ENCODE data around the gene PXYLP1.

PXYLP1 gene

GRCh38 chr3:141234283-141234682, 2.7 kb downstream of the PXYLP1 start:
- Histone ChIP-seq H2AFZ (ENCODE audit: low read depth, low read length) (no peak overlapping the region), H3K4me1 (ENCODE audit: insufficient read depth, low read length) (peaks cover 20% of the 10 kb centered on the region), H3K36me3 (ENCODE audit: insufficient read depth, low read length) (peaks cover 36% of the 10 kb centered on the region), H3K27me3 (ENCODE audit: insufficient read depth, low read length) (no peaks in the 10 kb centered on the region), H3K4me3 (ENCODE audit: low read length) (no peak overlapping the region), H3K9me3 (ENCODE audit: low read length) (peaks cover 4% of the 10 kb centered on the region)

DNA sequence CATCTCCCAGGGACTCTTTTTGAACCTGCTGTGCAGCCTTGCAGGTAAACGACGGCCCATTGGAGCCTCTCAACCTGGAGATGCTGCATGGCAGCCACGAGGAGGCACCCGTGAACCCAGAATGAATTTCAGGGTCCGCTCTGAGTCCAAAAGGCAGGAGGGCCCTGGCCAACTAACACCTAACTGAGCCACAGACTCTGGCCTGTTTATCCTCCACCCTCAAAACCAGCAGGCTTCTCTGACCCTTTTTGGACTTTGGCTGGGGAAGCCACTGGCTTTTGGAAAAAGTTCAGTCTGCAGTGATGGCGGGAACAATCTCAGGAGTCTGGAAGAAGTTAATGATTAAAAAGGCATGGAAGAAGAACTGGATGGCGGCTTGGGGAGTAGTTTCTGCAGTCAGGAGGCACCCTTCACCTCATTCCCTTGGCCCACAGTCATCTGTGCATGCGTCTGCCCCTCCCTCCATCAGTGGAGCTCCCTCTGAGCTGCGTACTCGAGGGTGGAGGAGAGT, 4.1 kb downstream of the PXYLP1 start:
- Histone ChIP-seq H3K36me3 (ENCODE audit: insufficient read depth, low read length) (peaks cover 36% of the 10 kb centered on the region), H3K27me3 (ENCODE audit: insufficient read depth, low read length) (no peaks in the 10 kb centered on the region), H2AFZ (ENCODE audit: low read depth, low read length) (no peak overlapping the region), H3K9me3 (ENCODE audit: low read length) (peaks cover 4% of the 10 kb centered on the region), H3K4me3 (ENCODE audit: low read length) (no peak overlapping the region), H3K4me1 (ENCODE audit: insufficient read depth, low read length) (peaks cover 14% of the 10 kb centered on the region)

DNA sequence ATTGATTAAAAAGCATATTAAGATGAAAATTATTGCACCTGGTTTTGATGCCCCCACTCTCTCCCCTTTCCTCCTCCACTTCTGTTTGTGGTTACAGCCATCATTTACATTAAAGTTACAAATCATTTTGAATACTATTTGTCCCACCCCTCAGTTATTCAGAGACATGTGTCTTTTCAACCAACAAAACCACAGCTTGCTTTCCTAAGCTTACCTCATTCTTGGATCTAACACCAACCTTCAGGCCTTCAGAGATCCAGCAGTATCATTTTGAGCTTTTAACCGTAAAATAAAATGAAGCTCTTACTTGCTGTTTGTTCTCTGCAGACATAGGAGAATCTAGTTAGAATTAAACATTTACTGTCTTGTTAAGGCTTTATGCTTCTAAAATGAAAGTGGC, 4.7 kb downstream of the PXYLP1 start:
- Histone ChIP-seq H3K27me3 (ENCODE audit: insufficient read depth, low read length) (no peaks in the 10 kb centered on the region), H2AFZ (ENCODE audit: low read depth, low read length) (no peak overlapping the region), H3K36me3 (ENCODE audit: insufficient read depth, low read length) (peaks cover 36% of the 10 kb centered on the region), H3K4me1 (ENCODE audit: insufficient read depth, low read length) (peaks cover 8% of the 10 kb centered on the region), H3K4me3 (ENCODE audit: low read length) (no peak overlapping the region), H3K9me3 (ENCODE audit: low read length) (peaks cover 5% of the 10 kb centered on the region)

DNA sequence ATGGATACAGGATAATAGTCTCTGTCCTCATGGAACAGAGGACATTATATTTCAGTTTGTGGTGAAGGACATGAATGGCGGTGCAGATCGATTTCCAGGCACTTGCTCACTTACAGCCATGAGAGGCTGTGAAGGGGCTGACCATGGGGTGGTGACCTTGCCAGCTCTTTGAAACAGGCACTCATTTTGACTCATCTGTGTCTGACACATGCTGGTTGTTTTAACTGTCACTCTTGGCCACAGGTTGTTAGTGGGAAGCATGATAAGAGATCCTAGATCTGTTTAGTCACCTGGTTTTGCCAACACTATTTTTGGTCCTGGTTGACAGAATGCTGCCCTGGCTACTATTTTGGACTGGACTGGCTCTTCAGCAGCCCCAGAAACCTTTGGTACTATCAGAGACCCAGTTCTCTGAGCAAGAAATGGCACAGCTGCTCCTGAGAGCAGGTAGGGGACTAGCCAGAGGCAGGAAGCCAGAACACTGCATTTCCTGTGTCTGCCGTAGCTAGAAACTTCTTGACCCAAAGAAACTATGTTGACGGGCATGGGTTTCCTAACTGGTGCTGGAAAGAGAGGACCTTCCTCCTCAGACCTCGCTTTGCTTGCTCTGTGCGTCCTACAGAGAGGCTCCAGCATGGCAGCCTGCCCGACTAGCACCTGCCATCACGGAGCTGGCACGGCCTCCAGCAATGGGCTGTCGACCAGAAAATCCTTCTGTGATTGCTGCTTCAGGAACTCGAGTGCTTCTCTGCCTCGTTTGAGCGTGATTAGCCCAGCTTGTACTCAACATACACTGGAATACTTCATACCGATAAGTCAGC, 6.3 kb downstream of the PXYLP1 start:
- Histone ChIP-seq H3K27me3 (ENCODE audit: insufficient read depth, low read length) (no peaks in the 10 kb centered on the region), H2AFZ (ENCODE audit: low read depth, low read length) (no peak overlapping the region), H3K36me3 (ENCODE audit: insufficient read depth, low read length) (peaks cover 36% of the 10 kb centered on the region), H3K4me1 (ENCODE audit: insufficient read depth, low read length) (peaks cover 1% of the 10 kb centered on the region), H3K4me3 (ENCODE audit: low read length) (no peak overlapping the region), H3K9me3 (ENCODE audit: low read length) (peaks cover 5% of the 10 kb centered on the region)

GRCh38 chr3:141239511-141240281, 8.1 kb downstream of the PXYLP1 start:
- Histone ChIP-seq H3K36me3 (ENCODE audit: insufficient read depth, low read length) (peaks cover 32% of the 10 kb centered on the region), H3K27me3 (ENCODE audit: insufficient read depth, low read length) (no peaks in the 10 kb centered on the region), H3K9me3 (ENCODE audit: low read length) (peaks cover 5% of the 10 kb centered on the region), H3K4me3 (ENCODE audit: low read length) (no peak overlapping the region), H2AFZ (ENCODE audit: low read depth, low read length) (no peak overlapping the region), H3K4me1 (ENCODE audit: insufficient read depth, low read length) (no peaks in the 10 kb centered on the region)

- H3K4me1 ChIP-seq (ENCODE audit: insufficient read depth, low read length): no peaks in the 10 kb centered on the region
- peaks cover 26% of the 10 kb centered on the region for H3K36me3 ChIP-seq (ENCODE audit: insufficient read depth, low read length)
- no peak overlapping the region for H2AFZ ChIP-seq (ENCODE audit: low read depth, low read length)
- H3K9me3 ChIP-seq (ENCODE audit: low read length): peaks cover 5% of the 10 kb centered on the region
- H3K4me3 ChIP-seq (ENCODE audit: low read length): no peak overlapping the region
- no peaks in the 10 kb centered on the region for H3K27me3 ChIP-seq (ENCODE audit: insufficient read depth, low read length)
These were observed 8.7 kb downstream of the PXYLP1 start for GRCh38 chr3:141240286-141240685.

- Histone ChIP-seq H2AFZ (ENCODE audit: low read depth, low read length) (no peak overlapping the region), H3K4me3 (ENCODE audit: low read length) (no peak overlapping the region), H3K4me1 (ENCODE audit: insufficient read depth, low read length) (no peaks in the 10 kb centered on the region), H3K36me3 (ENCODE audit: insufficient read depth, low read length) (peaks cover 19% of the 10 kb centered on the region), H3K9me3 (ENCODE audit: low read length) (peaks cover 5% of the 10 kb centered on the region), H3K27me3 (ENCODE audit: insufficient read depth, low read length) (no peaks in the 10 kb centered on the region)
These were observed 9.3 kb downstream of the PXYLP1 start for GRCh38 chr3:141240687-141241615.

- Histone ChIP-seq H3K27me3 (ENCODE audit: insufficient read depth, low read length) (no peaks in the 10 kb centered on the region), H2AFZ (ENCODE audit: low read depth, low read length) (no peak overlapping the region), H3K4me1 (ENCODE audit: insufficient read depth, low read length) (no peaks in the 10 kb centered on the region), H3K4me3 (ENCODE audit: low read length) (no peak overlapping the region), H3K36me3 (ENCODE audit: insufficient read depth, low read length) (peaks cover 15% of the 10 kb centered on the region), H3K9me3 (ENCODE audit: low read length) (peaks cover 5% of the 10 kb centered on the region)
These were observed 10.2 kb downstream of the PXYLP1 start for GRCh38 chr3:141241616-141242376.

DNA sequence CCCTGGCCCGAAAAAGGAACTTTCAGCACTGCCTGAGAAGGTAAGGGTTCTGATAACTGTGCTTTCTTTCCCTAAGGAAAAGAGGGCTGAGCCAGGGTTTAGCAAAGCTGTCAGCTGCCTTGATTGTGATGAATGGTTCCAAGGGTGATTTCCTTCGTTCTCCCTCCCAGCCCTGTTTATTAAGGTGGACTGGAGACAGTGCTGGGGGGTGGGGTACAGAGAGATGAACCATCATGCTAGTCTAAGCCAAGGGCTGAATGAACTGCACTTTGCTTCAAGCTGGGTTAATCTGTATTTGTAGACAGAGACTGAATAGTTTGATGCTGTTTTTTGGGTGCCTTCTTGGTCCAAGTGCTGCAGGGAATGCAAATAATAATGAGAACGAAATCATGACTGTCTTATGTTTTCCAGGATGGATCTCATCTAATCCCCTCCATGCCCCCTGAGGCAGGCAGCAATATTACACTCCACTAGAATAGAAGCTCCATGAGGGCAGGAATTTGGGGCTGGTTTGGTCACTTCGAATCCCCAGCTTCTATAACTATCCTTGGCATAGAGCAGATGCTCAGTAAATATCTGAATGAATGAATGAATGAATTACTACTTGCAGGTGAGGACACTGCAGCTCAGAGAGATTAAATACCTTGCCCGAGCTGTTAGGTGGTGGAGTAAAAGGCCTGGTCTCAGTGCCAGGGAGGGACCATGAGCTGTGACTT, 10.9 kb downstream of the PXYLP1 start:
- no peaks in the 10 kb centered on the region for H3K27me3 ChIP-seq (ENCODE audit: insufficient read depth, low read length)
- H3K36me3 ChIP-seq (ENCODE audit: insufficient read depth, low read length): peaks cover 7% of the 10 kb centered on the region
- H2AFZ ChIP-seq (ENCODE audit: low read depth, low read length): no peak overlapping the region
- H3K4me3 ChIP-seq (ENCODE audit: low read length): no peak overlapping the region
- H3K4me1 ChIP-seq (ENCODE audit: insufficient read depth, low read length): no peaks in the 10 kb centered on the region
- peaks cover 5% of the 10 kb centered on the region for H3K9me3 ChIP-seq (ENCODE audit: low read length)

DNA sequence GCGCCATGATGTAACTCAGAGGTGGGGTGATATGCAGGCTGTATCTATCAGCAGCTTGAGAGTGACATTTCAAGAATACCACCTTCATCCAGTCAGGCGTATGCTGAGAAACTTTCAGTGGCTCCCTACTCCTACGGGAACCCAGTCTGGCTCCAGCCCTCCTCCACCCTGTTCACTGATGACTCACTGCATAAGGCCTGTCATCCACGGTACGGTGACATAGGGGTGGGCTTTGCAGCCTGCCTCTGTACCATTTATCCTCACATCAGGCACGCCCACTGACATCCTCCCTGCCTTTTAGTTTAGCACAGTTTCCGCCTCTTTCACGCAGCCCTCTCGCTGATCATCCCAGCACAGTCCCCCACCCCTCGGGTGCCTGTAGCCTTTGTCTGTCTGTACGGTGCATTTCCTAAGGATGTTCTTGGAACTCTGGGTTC, 11.7 kb downstream of the PXYLP1 start:
- H3K4me1 ChIP-seq (ENCODE audit: insufficient read depth, low read length): no peaks in the 10 kb centered on the region
- no peaks in the 10 kb centered on the region for H3K27me3 ChIP-seq (ENCODE audit: insufficient read depth, low read length)
- peaks cover 2% of the 10 kb centered on the region for H3K9me3 ChIP-seq (ENCODE audit: low read length)
- H3K4me3 ChIP-seq (ENCODE audit: low read length): no peak overlapping the region
- no peak overlapping the region for H2AFZ ChIP-seq (ENCODE audit: low read depth, low read length)
- peaks cover 2% of the 10 kb centered on the region for H3K36me3 ChIP-seq (ENCODE audit: insufficient read depth, low read length)

DNA sequence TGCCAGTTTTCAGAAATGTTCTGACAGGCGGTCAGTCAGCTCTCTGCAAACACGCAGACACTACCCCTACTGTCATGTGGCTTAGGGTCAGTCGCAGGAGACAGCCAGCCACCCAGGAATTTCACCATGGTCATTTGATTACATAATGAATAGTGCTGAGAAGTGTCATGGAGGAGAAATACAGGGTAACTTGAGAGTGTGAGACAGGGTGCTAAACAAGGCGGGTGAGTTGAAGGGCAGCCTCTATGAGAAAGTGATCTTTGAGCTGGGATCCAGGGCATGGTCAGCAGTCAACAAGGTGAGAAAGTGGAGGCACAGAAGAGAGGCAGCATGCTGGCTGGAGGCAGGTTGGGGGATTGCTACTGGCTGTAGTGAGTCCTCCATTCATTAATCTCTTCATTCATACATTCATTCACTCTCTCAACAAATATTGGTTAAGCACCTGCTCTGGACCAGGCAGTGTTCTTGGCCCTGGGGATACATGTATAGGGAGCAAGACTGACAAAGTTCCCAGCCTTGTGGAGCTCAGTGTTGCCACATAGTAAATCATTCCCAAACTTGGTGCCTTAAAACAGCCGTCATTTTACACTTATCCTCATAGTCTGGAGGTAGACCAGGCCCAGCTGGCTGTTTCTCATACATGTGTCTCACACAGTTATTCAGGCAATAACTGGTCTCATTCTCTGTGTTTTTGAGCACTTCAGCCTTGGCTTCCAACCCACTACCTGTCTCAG, 14.8 kb downstream of the PXYLP1 start:
- H3K4me3 ChIP-seq (ENCODE audit: low read length): no peak overlapping the region
- H3K9me3 ChIP-seq (ENCODE audit: low read length): no peaks in the 10 kb centered on the region
- H3K27me3 ChIP-seq (ENCODE audit: insufficient read depth, low read length): no peaks in the 10 kb centered on the region
- peaks cover 2% of the 10 kb centered on the region for H3K36me3 ChIP-seq (ENCODE audit: insufficient read depth, low read length)
- H3K4me1 ChIP-seq (ENCODE audit: insufficient read depth, low read length): no peaks in the 10 kb centered on the region
- H2AFZ ChIP-seq (ENCODE audit: low read depth, low read length): no peak overlapping the region
